Activated CD4-positive, CD25-positive, alpha-beta regulatory T cell treated with anti-CD3 and anti-CD28 coated beads, Interleukin-2, amount 50 U/mL, for 72 hours (primary cell): Measurements from ENCODE around the gene TCF25.

Experiments
- DNase-seq: peaks from one replicate; pipeline ENCODE4 v3.0.0; 2021

The TCF25 gene

DNA sequence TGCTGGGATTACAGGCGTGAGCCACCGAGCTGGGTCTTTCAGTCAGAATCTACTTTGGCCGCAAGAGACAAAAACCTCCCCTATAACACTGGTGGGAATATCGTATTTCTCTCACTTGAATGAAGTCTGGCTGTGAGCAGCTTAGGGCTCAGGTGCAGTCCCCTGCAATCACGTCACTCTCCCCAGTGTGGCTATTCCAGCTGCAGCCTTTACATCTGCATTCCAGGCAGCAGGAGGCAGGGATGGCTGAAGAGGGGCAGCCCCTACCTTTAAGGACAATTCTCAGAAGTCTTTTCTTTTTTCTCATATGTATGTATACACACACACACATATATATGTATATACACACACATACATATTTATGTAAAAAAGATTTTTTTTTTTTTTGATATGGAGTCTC, 78.1 kb downstream of the TCF25 start:
- no peak for DNase-seq

DNA sequence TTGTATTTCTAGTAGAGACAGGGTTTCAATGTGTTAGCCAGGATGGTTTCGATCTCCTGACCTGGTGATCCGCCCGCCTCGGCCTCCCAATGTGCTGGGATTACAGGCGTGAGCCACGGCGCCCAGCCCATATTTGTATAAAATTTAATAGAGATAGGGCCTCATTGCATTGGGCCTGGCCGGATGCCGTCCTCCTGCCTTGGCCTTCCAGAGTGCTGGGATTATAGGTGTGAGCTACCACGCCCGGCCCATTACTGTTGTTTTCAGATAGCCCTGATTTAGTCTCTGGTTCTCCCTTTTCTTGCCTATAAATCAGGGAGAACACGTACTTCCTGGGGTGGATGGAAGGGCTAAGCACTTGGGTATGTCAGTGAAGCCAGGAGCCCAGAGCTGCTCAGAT, 78.7 kb downstream of the TCF25 start:
- no peak for DNase-seq

DNA sequence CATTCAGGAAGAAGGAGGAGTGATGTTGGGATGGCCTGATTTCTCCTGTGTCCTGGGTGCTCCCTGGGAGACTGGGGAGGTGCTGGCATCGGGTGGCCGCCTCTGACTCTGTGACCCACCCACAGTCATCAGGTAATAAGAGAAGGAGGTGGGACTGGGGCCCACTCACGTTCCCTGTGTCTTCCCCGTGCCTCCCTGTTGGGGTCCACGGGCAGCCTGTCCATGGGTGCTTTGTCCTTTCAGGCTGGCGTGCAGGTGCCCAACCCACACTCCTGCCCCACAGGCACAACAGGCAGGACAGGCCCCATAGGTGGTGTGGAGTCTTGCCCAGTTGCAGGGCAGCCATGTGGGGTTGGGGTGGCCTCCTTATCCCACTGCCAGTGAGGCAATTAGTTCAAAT, 79.2 kb downstream of the TCF25 start:
- DNase-seq, result no peak

DNA sequence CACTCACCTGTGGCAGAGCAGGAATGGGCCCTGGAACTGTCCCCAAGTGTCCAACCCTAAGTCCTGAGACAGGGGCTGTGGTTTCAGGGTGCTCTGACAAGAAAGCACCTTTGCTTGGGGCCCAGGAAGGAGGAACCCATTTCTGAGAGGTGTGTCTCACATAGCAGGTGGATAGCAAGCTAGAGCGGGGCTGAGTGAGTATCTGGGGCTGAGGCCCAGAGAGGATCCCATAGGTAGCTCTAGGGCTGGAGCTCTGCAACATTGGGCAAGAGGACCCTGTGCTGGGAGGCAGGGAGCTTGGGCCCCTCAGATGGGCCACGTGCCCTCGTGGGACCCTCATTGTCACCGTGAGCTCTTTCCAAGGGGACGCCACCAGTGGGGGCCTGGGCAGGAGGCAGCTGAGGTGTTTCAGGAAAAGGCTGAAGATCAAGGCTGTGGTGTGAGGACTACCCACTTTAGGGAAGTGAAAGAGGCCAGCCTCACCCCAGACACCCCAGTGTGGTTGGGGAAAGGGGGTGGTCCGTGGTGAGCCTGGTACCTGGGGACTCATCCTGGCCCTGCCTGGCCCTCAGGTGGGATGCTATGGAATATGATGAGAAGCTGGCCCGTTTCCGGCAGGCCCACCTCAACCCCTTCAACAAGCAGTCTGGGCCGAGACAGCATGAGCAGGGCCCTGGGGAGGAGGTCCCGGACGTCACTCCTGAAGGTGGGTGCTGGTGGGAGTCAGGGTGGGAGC, 80.4 kb downstream of the TCF25 start:
- no peak for DNase-seq

DNA sequence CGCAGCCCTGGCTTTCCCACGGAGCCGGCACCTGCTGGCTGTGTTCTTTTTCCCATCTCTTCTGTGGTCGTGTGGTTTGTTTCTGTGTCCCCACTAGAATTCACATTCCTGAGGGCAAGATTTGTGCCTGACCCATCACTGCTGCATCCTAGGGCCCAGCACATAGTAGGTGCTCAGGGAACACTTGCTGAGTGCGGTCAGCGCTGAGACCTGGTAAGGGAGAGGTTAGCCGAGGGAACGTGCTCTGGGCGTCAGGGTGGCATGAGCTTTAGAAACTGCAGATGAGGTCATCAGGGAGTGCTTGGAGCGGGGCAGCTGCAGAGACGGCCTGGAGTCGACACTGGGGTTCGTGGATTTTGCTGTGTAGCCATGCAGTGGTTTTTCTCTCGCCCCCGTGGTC, 81.1 kb downstream of the TCF25 start:
- DNase-seq, result no peak

DNA sequence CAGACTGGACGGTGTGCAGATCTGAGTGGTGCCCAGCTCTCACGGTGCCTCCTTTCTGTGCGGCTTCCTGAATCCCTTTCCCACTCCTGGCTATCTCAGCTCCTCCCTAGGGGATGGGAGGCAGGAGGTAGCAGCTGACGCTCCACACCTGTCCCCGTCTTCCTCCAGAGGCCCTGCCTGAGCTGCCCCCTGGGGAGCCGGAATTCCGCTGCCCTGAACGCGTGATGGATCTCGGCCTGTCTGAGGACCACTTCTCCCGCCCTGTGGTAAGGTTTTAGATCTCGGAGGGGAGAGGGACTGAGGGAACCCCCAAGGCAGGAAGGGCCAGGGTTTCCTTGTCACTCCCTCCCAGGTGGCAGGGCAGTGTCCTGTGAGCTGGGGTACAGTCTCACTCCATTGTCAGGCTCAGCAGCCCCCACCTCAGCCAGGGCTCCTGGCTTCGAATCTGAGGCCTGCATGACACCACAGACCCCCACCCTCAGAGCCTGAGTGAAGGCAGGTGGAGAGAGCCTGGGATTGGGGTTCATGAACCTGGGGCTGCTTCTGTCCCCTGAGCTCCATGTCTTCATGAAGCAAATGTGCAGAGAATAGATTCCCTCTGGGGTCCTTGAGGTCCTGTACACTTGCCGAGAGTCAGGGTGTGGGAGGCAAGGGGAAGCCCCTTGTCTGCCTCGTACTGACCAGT, 81.8 kb downstream of the TCF25 start:
- no peak for DNase-seq

DNA sequence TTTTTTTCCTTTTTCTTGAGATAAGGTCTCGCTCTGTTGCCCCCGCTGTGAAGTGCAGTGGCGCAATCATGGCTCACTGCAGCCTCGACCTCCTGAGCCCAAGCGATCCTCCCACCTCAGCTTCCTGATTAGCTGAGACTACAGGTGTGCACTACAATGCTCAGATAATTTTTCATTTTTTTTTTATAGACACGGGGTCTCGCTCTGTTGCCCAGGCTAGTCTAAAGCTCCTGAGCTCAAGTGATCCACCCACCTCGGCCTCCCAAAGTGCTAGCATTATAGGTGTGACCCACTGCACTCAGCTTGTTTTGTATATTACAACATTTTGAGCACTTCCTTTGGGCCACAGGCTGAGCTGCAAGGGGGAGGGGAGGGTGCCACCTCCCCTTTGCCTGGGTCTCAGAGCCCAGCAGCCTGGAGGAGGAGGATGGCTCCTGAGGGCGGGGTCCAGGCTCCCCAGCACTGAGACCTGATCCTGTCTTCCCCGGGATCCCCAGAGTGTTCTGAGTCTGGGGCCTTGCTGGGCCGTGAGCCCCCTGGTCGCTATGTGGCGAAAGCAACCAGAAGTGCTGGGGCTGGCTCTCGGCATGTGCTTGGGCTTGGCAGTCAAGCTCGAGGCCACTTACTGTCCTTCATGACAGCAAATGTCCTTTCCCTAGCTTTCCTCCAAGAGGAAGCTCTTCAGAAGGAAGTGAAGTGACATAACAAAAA, 83.3 kb downstream of the TCF25 start:
- DNase-seq, result no peak

DNA sequence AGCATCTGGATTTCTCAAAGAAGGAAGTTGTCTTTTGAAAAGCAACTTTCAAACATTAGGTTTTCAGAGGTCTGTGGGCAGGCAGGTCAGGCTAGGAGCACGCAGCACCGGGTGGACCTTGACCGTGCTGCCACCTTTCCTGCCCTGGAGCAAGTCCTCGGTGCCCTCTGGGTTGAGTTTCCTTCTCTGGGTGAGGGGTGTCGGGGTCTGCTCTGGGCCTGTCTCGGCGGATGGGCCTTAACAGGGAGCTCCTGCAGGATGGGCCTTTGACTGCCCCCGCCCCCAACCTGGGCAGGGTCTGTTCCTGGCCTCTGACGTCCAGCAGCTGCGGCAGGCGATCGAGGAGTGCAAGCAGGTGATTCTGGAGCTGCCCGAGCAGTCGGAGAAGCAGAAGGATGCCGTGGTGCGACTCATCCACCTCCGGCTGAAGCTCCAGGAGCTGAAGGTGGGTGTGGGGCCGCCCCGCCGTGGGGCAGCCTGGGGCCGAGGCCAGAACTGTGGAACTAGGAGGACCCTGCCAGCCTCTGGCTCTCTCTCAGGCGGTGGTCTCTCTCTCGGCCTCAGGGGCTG, 83.9 kb downstream of the TCF25 start:
- no peak for DNase-seq

DNA sequence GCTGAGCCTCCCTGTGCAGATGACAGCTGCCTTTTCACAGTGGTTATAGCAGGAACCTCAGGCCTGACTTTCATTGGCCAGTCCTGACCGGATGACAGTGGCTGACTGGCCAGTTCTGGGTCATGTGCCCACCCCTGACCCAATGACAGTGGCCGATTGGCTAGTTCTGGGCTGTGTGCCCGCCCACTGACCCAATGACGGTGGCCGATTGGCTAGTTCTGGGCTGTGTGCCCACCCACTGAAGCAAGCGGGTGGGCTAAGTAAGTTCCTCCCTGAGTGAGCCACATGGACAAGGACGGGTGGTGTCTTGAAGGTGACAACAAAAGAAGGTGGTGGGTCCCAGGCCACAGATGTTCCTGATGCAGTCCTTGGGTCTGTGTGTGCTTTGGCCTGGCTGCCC, 84.7 kb downstream of the TCF25 start:
- DNase-seq, result no peak

DNA sequence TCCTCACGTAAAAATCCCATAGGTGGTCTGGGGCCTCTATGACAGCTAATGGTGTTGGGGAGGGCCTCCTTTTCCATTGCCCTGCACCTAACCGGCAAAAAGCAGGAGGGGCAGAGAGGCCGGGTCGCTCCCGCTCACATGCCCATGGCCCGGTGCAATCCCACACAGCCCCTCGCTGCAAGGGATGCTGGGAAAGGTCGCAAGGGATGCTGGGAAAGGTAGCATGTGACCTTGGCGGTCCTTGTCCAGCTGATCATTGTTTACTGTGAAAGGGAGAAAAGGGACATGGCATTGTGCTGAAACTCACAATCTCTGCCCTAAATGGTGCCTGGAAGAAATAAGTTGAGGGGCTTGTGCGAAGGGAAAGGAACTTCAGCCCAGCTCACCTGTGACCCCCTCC, 85.2 kb downstream of the TCF25 start:
- DNase-seq, result no peak

DNA sequence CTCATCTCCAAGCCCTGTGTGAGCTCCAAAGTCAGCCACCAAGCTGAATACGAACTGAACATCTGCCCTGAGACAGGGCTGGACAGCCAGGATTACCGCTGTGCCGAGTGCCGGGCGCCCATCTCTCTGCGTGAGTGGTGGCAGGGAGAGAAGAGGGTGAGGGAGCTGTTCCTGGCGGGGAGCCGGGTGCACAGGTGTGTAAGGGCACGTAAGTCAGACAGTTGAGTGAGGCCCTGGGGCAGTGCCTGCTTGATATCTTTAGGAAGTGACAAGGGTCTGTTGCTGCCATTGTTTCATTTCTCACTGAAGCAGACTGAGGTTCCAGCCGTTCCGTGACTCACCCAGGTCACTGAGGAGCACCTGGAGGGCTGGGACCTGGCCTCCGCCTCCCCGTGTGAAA, 87.6 kb downstream of the TCF25 start:
- no peak for DNase-seq
